ENCODE data around the gene GNA14.
"Not testable (repeated sequence)": the region's sequence is repeated elsewhere in the genome, so short reads cannot be mapped to it uniquely, and the experiment has no call there.

Gene GNA14

DNA sequence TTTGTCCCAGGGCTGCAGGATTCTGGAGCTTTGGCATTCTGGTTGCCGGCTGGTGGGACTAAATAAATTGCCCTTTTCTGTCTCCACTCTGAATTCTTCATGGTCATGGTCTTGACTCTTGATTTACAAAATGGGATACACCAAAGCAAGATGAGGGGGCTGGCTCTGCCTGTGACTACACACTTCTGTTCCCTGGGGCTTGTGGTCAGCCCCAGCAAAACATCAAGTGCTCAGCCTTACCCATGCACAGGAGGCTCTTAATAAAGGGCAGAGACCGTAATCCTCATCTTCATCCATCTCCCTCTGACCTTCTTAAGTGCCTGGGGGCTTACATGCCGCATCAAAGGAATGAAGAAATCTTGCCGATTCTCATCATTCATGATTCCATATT lies 198.0 kb downstream of the GNA14 start:
- DNase-seq (ENCODE audit: low read depth, low spot score), result no peak

DNA sequence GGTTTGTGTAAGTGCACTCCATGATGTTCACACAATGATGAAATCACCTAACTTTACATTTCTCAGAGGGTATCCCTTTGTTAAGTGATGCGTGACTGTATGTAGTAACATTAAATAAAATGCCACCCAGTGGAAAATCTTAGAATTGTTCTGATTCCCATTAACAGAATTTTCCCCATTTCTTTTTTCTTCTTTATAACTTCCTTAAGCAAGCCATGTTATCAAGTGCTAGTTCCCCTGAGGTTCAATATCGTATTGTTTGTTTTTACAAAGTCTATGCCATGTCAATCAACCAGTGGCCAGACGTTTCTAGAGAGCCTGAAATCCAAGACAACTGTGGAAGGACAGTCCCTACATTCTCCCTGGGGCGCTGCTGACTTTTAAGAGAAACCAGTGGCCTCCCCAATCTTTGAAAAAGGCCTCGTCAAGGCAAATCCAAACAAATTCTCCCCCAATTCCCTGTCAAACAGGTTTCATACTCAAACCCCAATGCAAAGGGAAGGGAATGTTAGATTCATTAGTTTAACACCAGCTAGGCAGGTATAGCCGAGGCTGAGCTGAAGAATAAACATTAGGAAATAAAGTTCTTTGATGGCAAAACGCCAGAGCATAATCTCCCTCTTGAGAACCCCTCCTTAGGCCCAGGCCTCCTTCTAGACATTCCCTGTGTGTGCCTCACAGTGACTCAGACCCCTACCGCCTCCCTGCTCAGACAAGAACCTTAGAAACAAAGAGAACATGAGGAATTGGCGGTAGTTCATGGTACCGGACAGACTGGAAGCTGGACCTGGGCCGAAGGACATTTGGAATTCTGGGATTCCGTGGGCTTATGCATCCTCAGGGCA lies 198.7 kb downstream of the GNA14 start:
- DNase-seq (ENCODE audit: low read depth, low spot score), result peak; percentile 62

DNA sequence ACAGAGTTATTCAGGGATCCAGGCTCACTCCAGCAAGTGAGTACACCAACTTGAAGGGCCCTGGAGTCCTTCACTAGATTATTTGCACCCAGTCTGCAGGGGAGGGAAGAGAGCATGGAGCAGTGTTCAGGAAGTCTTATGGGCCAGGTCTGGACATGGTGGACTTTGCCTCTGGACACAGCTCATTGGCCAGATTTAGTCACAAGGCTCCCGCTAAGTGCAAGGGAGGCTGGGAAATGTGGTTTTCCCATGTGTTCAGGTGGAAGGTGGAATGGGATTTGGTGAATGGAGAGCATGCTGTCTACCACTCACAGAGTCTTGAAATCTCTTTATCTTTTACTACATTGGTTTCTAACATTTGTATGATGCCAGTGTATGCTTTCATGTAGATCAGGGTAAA lies 200.5 kb downstream of the GNA14 start:
- no peak for DNase-seq (ENCODE audit: low read depth, low spot score)

DNA sequence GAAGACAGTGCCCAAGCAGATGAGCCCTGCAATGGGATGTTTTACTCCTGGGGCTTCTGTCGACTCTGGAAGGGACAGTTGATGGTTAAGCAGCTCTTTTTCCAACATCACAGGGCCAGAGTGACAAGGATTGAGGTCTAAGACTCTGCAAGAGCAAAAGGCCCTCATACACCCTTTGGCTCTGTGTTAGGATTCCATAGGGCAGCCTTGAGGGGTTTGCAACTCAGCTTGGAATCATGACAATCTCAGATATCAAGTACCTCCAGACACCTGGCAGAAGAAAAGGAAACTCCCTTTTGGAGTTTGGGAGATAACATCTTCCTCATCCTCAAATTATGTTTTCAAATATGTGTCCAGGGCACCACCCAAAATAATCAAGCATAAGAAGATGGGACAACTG lies 205.7 kb downstream of the GNA14 start:
- no peak for DNase-seq (ENCODE audit: low read depth, low spot score)

DNA sequence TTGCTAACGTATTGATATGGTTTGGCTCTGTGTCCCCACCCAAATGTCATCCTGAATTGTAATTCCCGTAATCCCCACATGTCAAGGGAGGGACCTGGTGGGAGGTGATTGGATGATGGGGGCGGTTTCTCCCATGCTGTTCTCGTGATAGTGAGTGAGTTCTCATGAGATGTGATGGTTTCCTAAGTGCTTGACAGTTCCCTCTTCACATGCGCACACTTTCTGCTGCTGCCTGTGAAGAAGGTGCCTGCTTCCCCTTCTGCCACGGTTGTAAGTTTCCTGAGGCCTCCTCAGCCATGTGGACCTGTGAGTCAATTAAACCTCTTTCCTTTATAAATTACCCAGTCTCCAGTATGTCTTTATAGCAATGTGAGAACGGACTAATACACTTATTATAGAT lies 207.0 kb downstream of the GNA14 start:
- not testable (repeated sequence) for DNase-seq (ENCODE audit: low read depth, low spot score)

DNA sequence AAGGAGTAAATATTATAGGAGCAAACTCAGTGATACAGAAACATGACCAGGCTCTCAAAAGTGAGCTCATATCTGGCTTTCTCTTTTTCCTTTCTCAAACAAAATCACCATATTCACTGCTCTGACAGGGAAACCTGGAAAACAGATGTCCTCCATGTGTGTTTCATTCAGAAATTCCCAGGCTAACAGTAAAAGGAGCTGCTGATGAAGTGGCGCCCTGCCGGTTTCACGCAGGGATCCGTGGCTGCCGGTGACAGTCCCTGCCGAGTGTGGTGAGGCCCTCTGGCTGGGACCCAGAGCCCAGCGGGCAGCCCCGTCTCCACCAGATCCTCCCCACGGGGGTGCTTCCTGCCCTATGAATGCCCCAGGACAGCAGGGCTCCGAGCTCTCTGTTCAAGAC lies 208.1 kb downstream of the GNA14 start:
- DNase-seq (ENCODE audit: low read depth, low spot score), result peak; percentile 96

DNA sequence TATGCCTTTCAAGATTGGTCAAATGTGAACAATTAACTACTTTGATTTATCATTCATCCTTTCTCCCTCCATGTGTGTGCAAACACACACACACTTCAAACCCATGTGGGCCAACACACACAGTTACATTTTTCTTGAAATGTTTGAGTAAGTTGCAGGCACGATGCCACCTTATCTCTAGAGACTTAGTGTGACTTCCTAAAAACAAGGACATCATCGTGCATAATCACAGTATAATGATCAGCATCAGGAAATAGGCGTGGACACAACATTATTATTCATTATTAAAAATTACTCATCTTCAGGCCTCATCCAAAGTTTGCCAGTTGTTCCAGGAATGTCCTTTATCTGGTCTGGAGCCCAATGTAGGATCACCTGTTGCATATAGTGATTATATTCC lies 209.5 kb downstream of the GNA14 start:
- no peak for DNase-seq (ENCODE audit: low read depth, low spot score)

DNA sequence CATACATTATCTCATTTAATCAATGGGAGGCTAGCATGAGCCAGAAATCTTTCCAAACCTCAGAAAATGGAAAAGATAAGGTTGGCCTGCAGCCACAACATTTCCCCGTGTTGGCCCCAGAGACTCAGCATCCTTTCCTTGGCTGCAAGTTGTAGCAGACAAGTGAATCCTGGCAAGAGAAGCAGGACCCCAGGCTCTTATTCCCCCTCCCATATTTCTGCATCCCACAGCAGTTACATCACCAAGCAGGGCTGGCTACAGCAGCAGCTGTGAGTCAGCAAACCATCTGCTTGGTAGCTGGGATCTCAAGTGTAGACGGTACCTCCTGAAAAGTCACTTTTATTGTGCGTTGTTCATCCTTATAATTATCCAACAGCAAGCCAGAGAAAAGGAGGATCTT lies 212.4 kb downstream of the GNA14 start:
- DNase-seq (ENCODE audit: low read depth, low spot score), result no peak

DNA sequence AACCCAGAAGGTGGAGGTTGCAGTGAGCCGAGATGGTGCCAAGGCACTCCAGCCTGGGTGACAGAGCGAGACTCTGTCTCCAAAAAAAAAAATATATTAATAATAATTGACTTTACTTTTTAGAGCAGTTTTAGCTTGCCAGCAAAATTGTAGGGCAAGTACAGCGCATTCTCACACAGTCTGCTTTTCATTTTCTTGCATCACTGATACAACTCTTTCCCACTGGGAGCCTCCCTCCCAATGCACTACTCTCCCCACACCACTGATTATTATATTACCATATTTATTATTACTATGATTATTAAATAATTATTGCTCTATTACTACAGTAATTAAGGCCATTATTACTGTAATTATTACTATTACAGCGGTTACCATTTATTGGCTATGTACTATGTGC lies 212.8 kb downstream of the GNA14 start:
- no peak for DNase-seq (ENCODE audit: low read depth, low spot score)

DNA sequence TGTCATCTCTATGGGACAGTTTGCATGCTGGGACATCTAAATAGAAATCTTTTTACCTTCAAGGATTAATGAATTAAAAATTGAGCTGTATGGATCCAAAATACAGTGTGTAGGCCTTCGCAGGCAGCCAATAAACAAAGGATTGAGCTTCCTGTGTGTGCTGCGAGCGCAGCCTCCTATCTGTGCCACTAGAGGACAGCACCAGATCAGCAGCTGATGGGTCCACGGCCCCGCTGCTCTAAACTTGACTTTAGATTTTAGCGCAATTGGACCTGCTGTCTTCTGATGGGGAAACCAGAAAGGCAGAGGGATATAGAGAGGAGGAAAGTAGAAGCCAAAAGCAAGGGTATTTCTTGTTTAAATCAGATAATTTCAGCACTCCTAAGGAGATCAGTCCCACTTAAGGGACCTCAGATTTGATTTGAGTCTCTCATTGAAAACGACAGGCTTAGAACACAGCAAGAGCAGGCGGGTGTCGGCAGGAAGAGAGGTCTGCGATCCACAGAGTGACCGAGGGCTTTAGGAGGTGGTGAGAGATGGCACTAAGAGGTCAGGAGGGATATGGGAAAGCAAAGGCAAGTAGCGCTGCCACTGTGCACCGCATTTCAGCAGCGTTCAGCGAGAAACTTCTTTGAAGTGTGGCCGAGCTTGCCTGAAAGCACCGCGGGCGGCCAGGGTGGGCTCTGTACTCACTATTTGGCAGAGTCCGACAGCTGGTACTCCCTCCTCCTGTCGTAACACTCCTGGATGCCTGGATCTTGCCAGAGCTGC lies 214.3 kb downstream of the GNA14 start:
- peak; percentile 65 for DNase-seq (ENCODE audit: low read depth, low spot score)

DNA sequence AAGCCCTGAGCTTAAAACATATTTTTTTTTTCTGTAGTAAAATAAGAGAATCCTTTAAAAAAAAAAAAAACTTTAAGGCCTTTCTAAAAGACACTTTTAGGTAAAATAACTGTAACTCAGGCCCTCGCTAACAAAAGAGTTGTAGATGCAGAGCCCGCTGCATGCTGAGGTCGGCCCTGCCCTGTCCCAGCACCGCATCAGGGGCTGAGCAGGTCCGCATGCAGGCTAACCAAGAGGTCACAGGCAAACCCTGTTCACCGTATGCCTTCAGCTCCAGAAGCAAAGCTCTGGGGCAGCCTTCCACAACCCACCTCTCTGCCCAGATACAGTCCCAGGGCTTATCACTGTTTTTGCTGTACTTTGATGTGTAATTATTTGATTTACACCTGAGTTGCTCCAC lies 216.1 kb downstream of the GNA14 start:
- no peak for DNase-seq (ENCODE audit: low read depth, low spot score)

DNA sequence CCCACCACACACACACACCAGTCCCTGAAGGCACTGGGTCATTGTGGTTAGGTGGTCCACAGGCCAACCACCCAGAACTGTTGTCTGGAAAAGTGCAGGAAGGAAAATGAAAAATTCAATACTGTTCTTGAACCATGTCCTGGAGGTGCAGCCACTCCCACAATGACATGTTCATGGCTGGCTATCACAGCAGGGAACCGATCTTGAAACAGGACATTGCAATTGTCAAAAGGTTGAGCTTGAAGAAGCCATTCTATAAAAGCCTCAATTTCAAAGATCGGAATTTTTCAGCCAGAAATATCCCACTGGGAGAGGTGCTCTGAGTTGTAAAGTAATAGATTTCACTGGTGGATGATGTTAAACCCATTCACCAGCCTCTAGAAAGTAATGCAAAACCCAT lies 218.2 kb downstream of the GNA14 start:
- no peak for DNase-seq (ENCODE audit: low read depth, low spot score)

DNA sequence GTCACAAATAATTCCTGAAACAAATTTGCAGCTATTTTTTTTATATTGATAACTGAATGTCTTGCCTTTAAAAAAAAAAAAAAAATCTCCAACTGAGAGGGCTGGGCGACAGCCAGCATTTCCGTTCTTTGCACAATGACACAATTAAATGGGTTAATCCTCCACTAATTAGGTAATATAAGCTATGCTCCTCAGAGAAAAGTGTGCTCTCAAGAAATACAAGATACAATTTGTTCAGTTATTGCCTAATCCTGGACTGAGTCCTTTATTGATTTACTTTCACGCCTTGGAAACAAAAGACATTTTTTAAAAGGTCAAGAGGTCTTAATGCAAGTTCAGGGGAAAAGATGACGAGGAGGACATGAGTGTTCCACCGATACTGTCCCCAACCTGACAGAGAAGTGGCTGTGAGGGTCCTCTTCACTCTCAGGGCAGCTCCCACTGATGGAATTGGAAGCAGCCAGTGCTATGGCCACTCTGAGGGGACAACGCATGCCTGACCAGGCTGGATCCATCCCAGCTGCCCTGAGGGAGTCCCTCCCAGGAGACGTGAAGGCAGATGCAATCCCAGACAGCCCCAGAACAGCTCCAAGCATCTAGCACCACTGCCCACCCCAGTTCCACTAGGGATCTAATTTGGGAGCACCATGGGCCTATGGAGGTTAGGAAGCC lies 220.7 kb downstream of the GNA14 start:
- no peak for DNase-seq (ENCODE audit: low read depth, low spot score)

DNA sequence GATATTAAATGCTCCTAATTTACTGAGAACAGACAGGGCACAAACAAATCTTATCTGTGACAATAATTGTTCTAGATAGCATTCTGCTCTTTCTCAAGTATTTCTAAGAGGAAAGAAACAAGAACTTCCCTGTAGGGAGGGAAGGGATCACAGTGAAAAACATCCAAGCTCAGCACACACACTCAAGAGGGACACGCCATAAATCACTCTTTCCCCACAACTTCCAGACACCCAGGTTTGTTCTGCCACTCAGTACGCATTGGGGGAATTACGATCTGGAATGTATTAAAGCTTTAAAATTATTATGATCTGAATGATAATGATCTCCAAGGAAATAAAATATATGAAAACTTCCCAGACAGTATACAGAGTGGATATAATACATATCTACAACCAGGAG lies 221.4 kb downstream of the GNA14 start:
- no peak for DNase-seq (ENCODE audit: low read depth, low spot score)

DNA sequence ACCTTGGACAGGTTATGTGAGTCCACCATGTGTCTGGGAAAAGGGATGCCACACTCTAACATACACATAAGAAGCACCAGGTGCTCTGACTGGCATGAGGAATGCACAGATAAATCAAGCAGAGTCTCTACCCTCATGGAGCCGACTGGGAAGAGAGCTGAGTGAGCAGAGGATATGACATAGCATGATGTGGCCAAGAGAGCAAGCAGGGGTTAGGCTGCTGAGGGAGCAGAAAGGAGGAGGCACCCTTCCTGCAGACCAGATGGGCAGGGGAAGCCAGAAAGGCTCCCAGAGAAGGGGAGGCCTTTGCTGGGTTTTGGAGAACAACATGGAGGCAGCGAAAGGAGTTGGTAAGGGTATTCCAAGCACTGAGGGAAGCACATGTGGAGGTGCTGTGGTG lies 223.1 kb downstream of the GNA14 start:
- no peak for DNase-seq (ENCODE audit: low read depth, low spot score)

DNA sequence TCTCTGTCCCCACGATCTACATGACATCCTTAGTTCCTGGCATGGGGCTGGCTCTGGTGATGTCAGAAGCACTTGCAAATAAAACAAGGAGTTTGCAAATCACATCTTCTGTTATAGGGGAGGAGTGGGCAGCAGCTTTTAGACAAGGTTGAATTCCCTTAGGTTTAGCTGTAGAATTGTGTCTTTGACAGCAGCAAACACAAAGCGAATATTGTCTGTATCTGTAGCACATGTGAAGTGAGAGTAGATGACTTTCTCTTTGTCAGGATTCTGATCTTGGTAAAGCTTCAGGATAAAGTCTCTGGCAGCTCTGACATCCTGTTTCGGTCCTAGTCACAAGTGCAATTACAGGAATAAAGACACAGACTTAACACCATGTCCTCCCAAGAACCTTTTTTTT lies 224.3 kb downstream of the GNA14 start:
- no peak for DNase-seq (ENCODE audit: low read depth, low spot score)

DNA sequence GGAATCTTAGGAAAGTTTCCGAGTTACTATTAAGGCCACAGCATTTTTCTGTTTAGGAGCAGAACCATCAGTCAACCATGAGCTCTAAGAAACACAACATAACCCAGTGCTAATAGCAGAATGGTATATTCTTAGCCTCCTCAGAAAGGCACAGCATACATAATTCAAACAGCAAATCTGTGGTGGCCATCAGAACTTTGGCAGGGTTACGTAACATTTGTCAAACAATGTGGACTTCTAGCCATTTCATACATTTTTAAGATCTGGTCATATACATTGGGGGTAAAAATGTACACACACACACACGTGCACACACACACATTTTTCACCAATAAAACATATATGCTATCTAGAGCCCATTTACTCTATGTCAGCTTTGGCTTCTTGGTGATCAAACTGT lies 225.2 kb downstream of the GNA14 start:
- DNase-seq (ENCODE audit: low read depth, low spot score), result no peak

DNA sequence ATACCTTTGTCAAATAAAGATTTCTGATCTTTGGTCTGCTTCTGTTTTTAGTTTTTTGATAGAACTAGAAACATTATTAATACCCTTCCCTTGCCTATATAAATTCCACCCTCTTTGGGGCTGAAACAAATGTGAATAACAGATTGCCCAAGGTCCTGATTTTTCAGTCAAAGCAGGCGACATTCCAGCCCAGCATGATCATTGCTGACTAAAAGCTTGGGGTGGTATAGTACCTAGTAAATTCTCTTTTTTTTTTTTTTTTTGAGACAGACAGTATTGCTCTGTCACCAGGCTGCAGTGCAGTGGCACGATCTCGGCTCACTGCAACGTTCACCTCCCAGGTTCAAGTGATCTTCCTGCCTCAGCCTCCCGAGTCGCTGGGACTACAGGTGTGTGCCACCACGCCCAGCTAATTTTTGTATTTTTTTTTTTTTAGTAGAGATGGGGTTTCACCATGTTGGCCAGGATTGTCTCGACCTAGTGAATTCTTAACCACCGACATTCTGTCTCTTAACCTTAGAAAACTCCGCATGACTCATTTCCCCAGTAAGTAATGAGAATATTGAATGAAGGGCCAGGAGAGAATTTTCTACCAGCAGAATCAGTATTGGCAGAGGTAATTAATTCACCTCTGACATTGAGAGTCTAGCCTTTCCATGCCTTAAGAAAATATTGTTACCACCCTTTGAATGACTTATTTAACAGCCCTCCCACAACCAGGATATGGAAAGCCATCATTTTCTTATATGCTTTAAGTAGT lies 226.4 kb downstream of the GNA14 start:
- DNase-seq (ENCODE audit: low read depth, low spot score), result no peak

DNA sequence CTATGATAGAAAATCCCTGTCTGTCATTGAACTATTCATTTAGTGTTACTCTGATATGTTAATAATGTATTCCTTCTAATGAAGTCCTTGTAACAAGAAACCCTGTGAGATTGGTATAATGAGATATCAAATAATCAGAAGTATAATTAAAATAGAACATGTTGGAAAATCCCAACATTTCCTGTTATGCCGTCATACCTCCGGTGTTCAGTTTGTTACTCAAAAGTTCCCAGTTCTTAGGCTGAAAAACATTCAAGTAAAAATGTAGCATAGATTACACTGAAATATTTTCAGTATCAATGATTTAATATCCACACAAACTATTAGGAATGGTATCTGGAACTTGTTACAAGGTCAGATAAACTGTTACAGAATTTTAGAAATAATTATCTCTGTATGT lies 227.5 kb downstream of the GNA14 start:
- no peak for DNase-seq (ENCODE audit: low read depth, low spot score)

DNA sequence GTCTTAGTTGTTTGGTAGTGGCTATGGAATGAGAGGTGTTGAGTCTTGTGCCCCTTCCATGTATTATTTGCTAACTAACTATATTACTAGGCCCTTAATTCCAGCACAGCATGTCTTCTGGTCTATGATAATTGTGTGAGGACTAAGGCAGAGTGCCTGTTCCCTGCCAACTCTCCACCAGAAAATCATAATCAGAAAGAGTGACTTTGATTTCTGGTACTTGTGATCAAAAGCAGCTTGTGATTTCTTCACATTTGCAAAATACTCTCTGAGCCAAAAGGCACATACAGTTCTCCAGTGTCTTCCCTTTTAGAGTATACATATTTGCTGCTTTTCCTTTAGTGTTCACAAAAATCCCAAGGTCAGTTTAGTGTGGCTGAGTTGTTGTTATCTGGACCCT lies 229.9 kb downstream of the GNA14 start:
- no peak for DNase-seq (ENCODE audit: low read depth, low spot score)

DNA sequence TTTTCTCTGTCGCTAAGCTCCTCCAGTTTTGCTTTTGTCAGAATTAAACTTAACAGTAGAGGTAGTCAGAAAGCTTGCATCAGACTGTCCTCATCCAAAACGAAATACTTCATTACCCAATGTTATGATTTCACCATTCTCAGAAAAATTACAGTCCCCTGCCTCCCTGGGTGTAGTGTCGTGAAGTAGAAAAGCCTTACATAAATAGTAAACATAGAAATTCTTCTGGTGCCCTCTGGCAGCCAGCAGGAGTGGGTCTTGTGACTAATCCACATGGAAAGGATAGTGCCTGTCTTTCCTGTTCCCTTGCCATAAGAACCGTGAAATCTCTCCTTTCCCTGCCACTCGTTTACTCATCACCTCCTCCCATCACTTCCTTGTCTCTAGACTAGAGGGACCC lies 230.6 kb downstream of the GNA14 start:
- peak; percentile 41 for DNase-seq (ENCODE audit: low read depth, low spot score)

DNA sequence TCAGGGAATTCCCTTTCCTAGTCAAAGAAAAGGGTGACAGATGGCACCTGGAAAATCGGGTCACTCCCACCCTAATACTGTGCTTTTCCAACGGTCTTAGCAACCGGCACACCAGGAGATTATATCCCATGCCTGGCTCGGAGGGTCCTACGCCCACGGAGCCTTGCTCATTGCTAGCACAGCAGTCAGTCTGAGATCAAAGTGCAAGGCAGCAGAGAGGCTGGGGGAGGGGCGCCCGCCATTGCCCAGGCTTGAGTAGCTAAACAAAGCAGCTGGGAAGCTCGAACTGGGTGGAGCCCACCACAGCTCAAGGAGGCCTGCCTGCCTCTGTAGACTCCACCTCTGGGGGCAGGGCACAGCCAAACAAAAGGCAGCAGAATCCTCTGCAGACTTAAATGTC lies 239.6 kb downstream of the GNA14 start:
- not testable (repeated sequence) for DNase-seq (ENCODE audit: low read depth, low spot score)
